Glomerular visceral epithelial cell (primary cell): ENCODE data around the gene ZNF418.
"Not testable (repeated sequence)": the region's sequence is repeated elsewhere in the genome, so short reads cannot be mapped to it uniquely, and the experiment has no call there.

Experiments
- DNase-seq: peaks from one replicate; pipeline ENCODE4 v3.0.0-alpha.2; 2016; ENCODE audit errors: extremely low spot score

The ZNF418 gene

DNA sequence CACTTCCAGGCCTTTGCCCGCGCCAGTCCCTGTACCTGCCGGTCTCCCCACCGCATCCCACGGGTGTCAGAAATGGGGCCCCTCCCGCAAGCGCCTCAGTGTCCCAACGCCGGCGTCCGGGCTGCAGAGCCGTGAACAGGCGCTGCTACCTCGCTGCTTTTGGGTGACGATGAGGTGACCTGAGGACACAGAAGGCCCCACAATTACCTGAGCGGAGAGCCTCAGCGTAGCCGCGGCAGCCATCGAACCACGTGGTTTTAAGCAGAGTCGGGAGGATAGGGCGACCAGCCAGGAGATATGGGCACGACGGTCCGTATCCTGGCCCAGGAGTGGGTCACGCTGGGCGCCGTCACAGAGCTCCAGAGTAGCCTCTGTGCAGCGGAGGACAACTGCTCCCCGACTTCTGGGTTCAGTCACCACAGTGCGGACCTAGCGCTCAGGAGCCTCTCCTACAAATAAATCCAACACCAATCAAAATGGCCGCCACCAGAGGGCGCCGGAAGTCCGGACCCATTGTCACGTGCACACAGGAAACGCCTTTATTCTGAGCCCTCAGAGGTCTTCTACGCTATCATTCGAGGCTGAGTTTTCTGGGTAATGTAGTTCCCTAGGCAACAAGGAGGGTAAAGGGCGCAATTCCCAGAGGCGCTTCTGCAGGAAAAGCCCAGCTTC lies 46.5 kb downstream of the ZNF418 start, which contains the start of gene ZNF814:
ZNF814 (minus strand) TSS at position 478 of the 672 bp plus-strand sequence; CDS start at position 243, 235 bp downstream.
- DNase-seq = no peak

- no peak for DNase-seq
These were observed 47.1 kb downstream of the ZNF418 start for GRCh38 chr19:57888107-57888559.

GRCh38 chr19:57887195-57887941 lies 47.8 kb downstream of the ZNF418 start:
- DNase-seq = no peak

DNA sequence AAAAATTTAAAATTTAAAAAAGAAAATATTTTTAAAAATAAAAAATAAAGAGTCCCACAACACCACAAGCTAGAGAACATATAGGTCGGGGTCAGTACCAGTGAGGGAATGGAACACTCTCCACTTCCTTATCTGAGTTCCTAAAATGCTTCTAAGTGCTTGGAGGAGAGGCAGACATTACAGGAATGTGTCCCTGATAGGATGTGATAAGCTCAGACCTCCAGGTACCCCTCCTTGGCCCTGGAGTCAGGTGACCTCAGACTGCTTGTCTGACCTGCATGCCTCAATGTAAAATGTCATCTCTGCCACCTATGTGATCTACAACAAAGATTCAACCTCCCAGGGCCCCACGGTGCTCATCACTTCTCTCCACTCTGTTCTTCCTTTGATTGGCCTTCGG lies 49.2 kb downstream of the ZNF418 start:
- no peak for DNase-seq

GRCh38 chr19:57873883-57874799 lies 61.1 kb downstream of the ZNF418 start:
- not testable (repeated sequence) for DNase-seq

GRCh38 chr19:57872450-57872849 lies 62.8 kb downstream of the ZNF418 start:
- DNase-seq = no peak
